Fibroblast of pulmonary artery (primary cell): ENCODE measurements around the gene RAD52.

Experiments
- DNase-seq: peaks from one replicate; pipeline ENCODE4 v3.0.0-alpha.2; 2010; ENCODE audit warnings: low read depth
- H3K4me3 ChIP-seq: replicated peaks from 2 replicates; pipeline ENCODE4 v1.5.1; 2011; ENCODE audit warnings: low read depth, mild to moderate bottlenecking, control low read depth, low read length, moderate library complexity
- CTCF ChIP-seq: IDR thresholded peaks from 2 replicates; pipeline ENCODE4 v1.5.1; 2011; ENCODE audit warnings: mild to moderate bottlenecking, control low read depth, low read length, inconsistent platforms; ENCODE audit errors: missing control alignments

The RAD52 gene

GRCh38 chr12:884746-885414, 64.6 kb downstream of the RAD52 start:
- DNase-seq = no peak
- TF ChIP-seq CTCF = no peak
- H3K4me3 ChIP-seq = no peak overlapping the region

- no peak for TF ChIP-seq CTCF
- no peak for DNase-seq
- H3K4me3 ChIP-seq = no peak overlapping the region
Measured at GRCh38 chr12:880656-881055, 68.8 kb downstream of the RAD52 start.

- TF ChIP-seq CTCF = no peak
- peak; percentile 39 for DNase-seq
- no peak overlapping the region for H3K4me3 ChIP-seq
Measured at GRCh38 chr12:879641-880040, 69.9 kb downstream of the RAD52 start.

GRCh38 chr12:873954-874353, 75.5 kb downstream of the RAD52 start:
- no peak for DNase-seq
- no peak for TF ChIP-seq CTCF
- H3K4me3 ChIP-seq = no peak overlapping the region

GRCh38 chr12:870378-870777, 79.1 kb downstream of the RAD52 start:
- no peak for DNase-seq
- no peak overlapping the region for H3K4me3 ChIP-seq
- no peak for TF ChIP-seq CTCF

GRCh38 chr12:868722-869121, 80.8 kb downstream of the RAD52 start:
- no peak for TF ChIP-seq CTCF

GRCh38 chr12:867905-868304, 81.6 kb downstream of the RAD52 start:
- TF ChIP-seq CTCF = no peak

More at GRCh38 chr12:868722-869121, 80.8 kb downstream of the RAD52 start:
- no peak overlapping the region for H3K4me3 ChIP-seq
- DNase-seq = no peak

More at GRCh38 chr12:867905-868304, 81.6 kb downstream of the RAD52 start:
- no peak overlapping the region for H3K4me3 ChIP-seq
- no peak for DNase-seq
